Measurements from ENCODE around the gene CEP57L1. TPM values are rescaled to one million over a fixed set of nuclear protein-coding genes. Genes with fewer than 3 reads are reported as not detected.

The CEP57L1 gene
- total and polyA plus RNA-seq, 10 of the 15 experiments (the other 5 are each of a cell fraction or from before 2014, with no cell fraction given) = 12.7 to 30.5 (median 21.9) TPM

- H3K9me3 ChIP-seq (replicated peaks; ENCODE audit: control insufficient read depth, insufficient read depth, low read length) = no peaks in the 10 kb centered on the region
- no peaks in the 10 kb centered on the region for H3K4me1 ChIP-seq (ENCODE audit: control insufficient read depth, insufficient read depth, low read length)
- FAIRE-seq (no peak), DNase-seq (ENCODE audit: low read depth, low spot score) (no peak), ATAC-seq (no peak)
- H3K27ac ChIP-seq (ENCODE audit: control insufficient read depth, insufficient read depth) = no peak overlapping the region
- H4K20me1 ChIP-seq (ENCODE audit: control insufficient read depth, insufficient read depth) = no peaks in the 10 kb centered on the region
- 19% methylated on average over 2 of the region's 2 CpGs for WGBS (ENCODE audit: insufficient coverage, insufficient replicate concordance, low lambda C conversion rate, missing lambda C conversion rate)
- RAD21 ChIA-PET (ENCODE audit: unreplicated experiment) = no interaction called here
- no TSS peak for BruUV-seq (replicated peaks)
- H3K9ac ChIP-seq (ENCODE audit: control insufficient read depth, insufficient read depth, low read length) = no peak overlapping the region
- no peak overlapping the region for H3K4me2 ChIP-seq (ENCODE audit: control insufficient read depth, insufficient read depth)
- TF ChIP-seq TAF1 (IDR thresholded peaks at IDR 0.05; ENCODE audit: borderline replicate concordance, low read depth, low read length) (no peak), FOXK2 (IDR thresholded peaks at IDR 0.05) (no peak), JUNB (IDR thresholded peaks at IDR 0.05) (no peak), ZBTB33 (IDR thresholded peaks at IDR 0.05) (no peak), ZNF687 (IDR thresholded peaks at IDR 0.05) (no peak), MEF2A (IDR thresholded peaks at IDR 0.05; ENCODE audit: insufficient read depth, low read depth, low read length) (no peak), SREBF2 (IDR thresholded peaks at IDR 0.05; ENCODE audit: low read length) (no peak), CHD4 (IDR thresholded peaks at IDR 0.05) (no peak), SPI1 (IDR thresholded peaks at IDR 0.05; ENCODE audit: borderline replicate concordance, insufficient read depth, low read depth, low read length) (no peak), BHLHE40 (IDR thresholded peaks at IDR 0.05; ENCODE audit: borderline replicate concordance in 1 of 2, low read depth in 2 of 2, low read length in 1 of 2) (no peak), WRNIP1 (IDR thresholded peaks at IDR 0.05; ENCODE audit: borderline replicate concordance, low read depth, low read length) (no peak), FOXM1 (IDR thresholded peaks at IDR 0.05; ENCODE audit: low read depth, low read length) (no peak), CBX3 (IDR thresholded peaks at IDR 0.05; ENCODE audit: borderline replicate concordance, low read depth) (no peak)
- TF ChIP-seq, protein P1, sequence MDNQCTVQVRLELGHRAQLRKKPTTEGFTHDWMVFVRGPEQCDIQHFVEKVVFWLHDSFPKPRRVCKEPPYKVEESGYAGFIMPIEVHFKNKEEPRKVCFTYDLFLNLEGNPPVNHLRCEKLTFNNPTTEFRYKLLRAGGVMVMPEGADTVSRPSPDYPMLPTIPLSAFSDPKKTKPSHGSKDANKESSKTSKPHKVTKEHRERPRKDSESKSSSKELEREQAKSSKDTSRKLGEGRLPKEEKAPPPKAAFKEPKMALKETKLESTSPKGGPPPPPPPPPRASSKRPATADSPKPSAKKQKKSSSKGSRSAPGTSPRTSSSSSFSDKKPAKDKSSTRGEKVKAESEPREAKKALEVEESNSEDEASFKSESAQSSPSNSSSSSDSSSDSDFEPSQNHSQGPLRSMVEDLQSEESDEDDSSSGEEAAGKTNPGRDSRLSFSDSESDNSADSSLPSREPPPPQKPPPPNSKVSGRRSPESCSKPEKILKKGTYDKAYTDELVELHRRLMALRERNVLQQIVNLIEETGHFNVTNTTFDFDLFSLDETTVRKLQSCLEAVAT (IDR thresholded peaks at IDR 0.05) = no peak
- intact Hi-C loops (cut with micrococcal nuclease; ENCODE audit: unreplicated experiment) = no loop called here
- H3K4me3 ChIP-seq = no peak overlapping the region
- H3K27me3 ChIP-seq (replicated peaks in 1 of 2; ENCODE audit: control insufficient read depth in 2 of 2, insufficient read depth in 2 of 2, low read length in 1 of 2) = no peaks in the 10 kb centered on the region; a peak in 2 of 4 replicates
- SMC1A ChIA-PET (ENCODE audit: uncharacterized antibody, unreplicated experiment) = interaction anchor here (1.0 to 2.4 kb wide), 2 partner anchors 12 to 517 kb away, joined by 5 to 12 read pairs; no protein-coding TSS in a partner anchor
- CTCF ChIA-PET = interaction anchor here (1.5 kb wide), 1 partner anchor 14 kb away, joined by 6 read pairs; no protein-coding TSS in a partner anchor
- POLR2A ChIA-PET = no interaction called here
- no peaks in the 10 kb centered on the region for H3K36me3 ChIP-seq (ENCODE audit: control insufficient read depth in 2 of 2, insufficient read depth in 2 of 2, low read length in 1 of 2)
- in situ Hi-C loops (cut with MboI) = no loop called here
- no peak overlapping the region for H2AFZ ChIP-seq (ENCODE audit: control insufficient read depth, low read depth, low read length)
- no peaks in the 10 kb centered on the region for H3K79me2 ChIP-seq (ENCODE audit: control insufficient read depth, insufficient read depth, low read length)
These were observed 34.7 kb upstream of the CEP57L1 start for GRCh38 chr6:109060571-109060970.
